ENCODE measurements around the gene SGF29. TPM values are rescaled to one million over a fixed set of nuclear protein-coding genes. Genes with fewer than 3 reads are reported as not detected.
"Not testable (repeated sequence)": the region's sequence is repeated elsewhere in the genome, so short reads cannot be mapped to it uniquely, and the experiment has no call there.

Gene SGF29
- total and polyA plus RNA-seq, 12 donors = 11.1 to 35.1 (median 14.9) TPM

DNA sequence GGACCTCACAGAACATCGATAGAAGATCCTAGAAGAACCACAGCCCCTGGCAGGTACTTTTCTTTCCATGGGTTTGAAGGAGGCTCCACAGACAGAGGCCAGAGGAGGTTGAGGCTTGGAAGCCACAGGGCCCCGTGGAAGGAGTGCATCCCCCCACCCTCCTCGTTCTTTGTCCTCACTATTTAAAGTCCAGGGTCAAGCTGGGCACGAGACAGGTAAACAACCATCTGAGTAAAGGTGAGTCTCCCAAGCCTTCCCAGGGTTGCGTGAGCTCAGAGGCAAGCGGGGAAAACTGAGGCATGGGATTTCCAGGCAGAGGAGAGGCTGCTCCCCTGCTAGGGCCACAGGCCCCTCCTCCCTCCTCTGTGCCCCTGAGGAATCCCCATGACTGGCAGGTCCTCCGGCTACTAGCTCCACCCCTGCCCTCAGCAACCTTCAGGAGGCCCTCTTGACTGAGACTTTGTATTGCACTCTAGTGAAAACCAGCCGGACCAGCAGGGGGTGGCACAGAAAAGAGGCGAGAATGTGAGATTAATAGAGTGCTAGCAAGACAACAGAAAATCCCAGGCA lies 44.1 kb downstream of the SGF29 start:
- WGBS, 2 donors = 81 to 89% methylated on average over 9 of the region's 9 CpGs
- TF ChIP-seq, protein P1, sequence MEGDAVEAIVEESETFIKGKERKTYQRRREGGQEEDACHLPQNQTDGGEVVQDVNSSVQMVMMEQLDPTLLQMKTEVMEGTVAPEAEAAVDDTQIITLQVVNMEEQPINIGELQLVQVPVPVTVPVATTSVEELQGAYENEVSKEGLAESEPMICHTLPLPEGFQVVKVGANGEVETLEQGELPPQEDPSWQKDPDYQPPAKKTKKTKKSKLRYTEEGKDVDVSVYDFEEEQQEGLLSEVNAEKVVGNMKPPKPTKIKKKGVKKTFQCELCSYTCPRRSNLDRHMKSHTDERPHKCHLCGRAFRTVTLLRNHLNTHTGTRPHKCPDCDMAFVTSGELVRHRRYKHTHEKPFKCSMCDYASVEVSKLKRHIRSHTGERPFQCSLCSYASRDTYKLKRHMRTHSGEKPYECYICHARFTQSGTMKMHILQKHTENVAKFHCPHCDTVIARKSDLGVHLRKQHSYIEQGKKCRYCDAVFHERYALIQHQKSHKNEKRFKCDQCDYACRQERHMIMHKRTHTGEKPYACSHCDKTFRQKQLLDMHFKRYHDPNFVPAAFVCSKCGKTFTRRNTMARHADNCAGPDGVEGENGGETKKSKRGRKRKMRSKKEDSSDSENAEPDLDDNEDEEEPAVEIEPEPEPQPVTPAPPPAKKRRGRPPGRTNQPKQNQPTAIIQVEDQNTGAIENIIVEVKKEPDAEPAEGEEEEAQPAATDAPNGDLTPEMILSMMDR (IDR thresholded peaks at IDR 0.05) = no peak
- intact Hi-C loops (cut with DNase I) = no loop called here

GRCh38 chr16:28599377-28600285 lies 45.9 kb downstream of the SGF29 start:
- ATAC-seq = peak in 2 of 8 donors; percentile 28 to 53
- intact Hi-C loops (cut with DNase I) = not testable (repeated sequence)
- no CpG with 5 or more reads among the region's 17 CpGs for WGBS, 2 donors

More for the DNA sequence above, 44.1 kb downstream of the SGF29 start:
- no peaks in the 10 kb centered on the region for H3K9me3 ChIP-seq
- DNase-seq (no peak), ATAC-seq (no peak)
- H3K36me3 ChIP-seq = no peaks in the 10 kb centered on the region
- H3K4me1 ChIP-seq = peaks cover 0 to 21% (median 12%) of the 10 kb centered on the region in 9 donors
- no peak overlapping the region for H3K4me3 ChIP-seq
- H3K27me3 ChIP-seq = no peaks in the 10 kb centered on the region
- H3K27ac ChIP-seq = no peak overlapping the region

GRCh38 chr16:28600965-28601364 lies 47.2 kb downstream of the SGF29 start:
- DNase-seq; H3K4me3 ChIP-seq; ATAC-seq; H3K27me3 ChIP-seq; H3K9me3 ChIP-seq; H3K27ac ChIP-seq; intact Hi-C loops (cut with DNase I): not testable (repeated sequence)
- H3K4me1 ChIP-seq = peaks cover 0 to 20% (median 12%) of the 10 kb centered on the region in 9 donors
- peaks cover 0 to 16% (median 0%) of the 10 kb centered on the region in 9 donors for H3K36me3 ChIP-seq
- WGBS, 2 donors = 42 to 46% methylated on average over 7 to 9 of the region's 20 CpGs

More at GRCh38 chr16:28599377-28600285, 45.9 kb downstream of the SGF29 start:
- not testable (repeated sequence) for DNase-seq, H3K27me3 ChIP-seq, H3K4me3 ChIP-seq, H3K27ac ChIP-seq, H3K9me3 ChIP-seq, H3K36me3 ChIP-seq
- peaks cover 0 to 21% (median 12%) of the 10 kb centered on the region in 9 donors for H3K4me1 ChIP-seq

GRCh38 chr16:28601589-28601988 lies 47.9 kb downstream of the SGF29 start:
- ATAC-seq; H3K4me3 ChIP-seq; DNase-seq; H3K9me3 ChIP-seq; H3K27me3 ChIP-seq; H3K27ac ChIP-seq; intact Hi-C loops (cut with DNase I): not testable (repeated sequence)
- WGBS, 2 donors = 92 to 95% methylated on average over 10 to 12 of the region's 13 CpGs
- Histone ChIP-seq H3K36me3 (peaks cover 0 to 23% (median 0%) of the 10 kb centered on the region in 9 donors), H3K4me1 (peaks cover 0 to 14% (median 8%) of the 10 kb centered on the region in 9 donors)

GRCh38 chr16:28602062-28602461 lies 48.3 kb downstream of the SGF29 start:
- intact Hi-C loops (cut with DNase I); DNase-seq; H3K4me3 ChIP-seq; H3K27me3 ChIP-seq; H3K9me3 ChIP-seq; H3K27ac ChIP-seq; H3K4me1 ChIP-seq: not testable (repeated sequence)
- H3K36me3 ChIP-seq = peaks cover 0 to 26% (median 0%) of the 10 kb centered on the region in 9 donors
- peak in 1 of 8 donors; percentile 27 for ATAC-seq
- 67 to 84% methylated on average over 5 of the region's 10 CpGs for WGBS, 2 donors

DNA sequence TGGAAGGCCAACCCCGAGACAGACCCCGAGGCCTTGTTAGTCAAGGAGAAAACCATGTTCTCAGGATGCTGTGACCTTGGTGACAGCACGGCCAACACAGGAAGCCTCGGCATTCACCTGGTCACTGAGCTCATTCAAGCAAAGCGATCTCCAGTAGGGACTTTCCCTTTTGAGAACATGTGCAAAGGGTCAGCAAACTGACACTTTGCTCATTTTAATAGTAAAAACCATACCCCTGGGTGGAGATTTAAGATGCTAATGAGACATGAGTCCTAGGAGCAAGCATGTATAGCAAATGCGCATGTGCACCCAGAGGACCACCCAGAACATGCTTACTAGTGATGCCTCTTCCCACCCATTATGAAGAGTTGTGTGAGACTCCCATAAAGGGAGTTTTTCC lies 48.8 kb downstream of the SGF29 start:
- Histone ChIP-seq H3K36me3 (peaks cover 0 to 26% (median 0%) of the 10 kb centered on the region in 9 donors), H3K27ac (no peak overlapping the region), H3K4me3 (no peak overlapping the region), H3K27me3 (no peaks in the 10 kb centered on the region), H3K4me1 (peaks cover 0 to 4% (median 0%) of the 10 kb centered on the region in 9 donors), H3K9me3 (no peaks in the 10 kb centered on the region)
- WGBS, 2 donors = 53 to 84% methylated on average over 5 of the region's 6 CpGs
- TF ChIP-seq, protein P1 (IDR thresholded peaks at IDR 0.05) = no peak
- DNase-seq (no peak), ATAC-seq (no peak)
- intact Hi-C loops (cut with DNase I) = no loop called here

Measured in heart right ventricle (tissue), 16 donors.